HG03439 (cell line): ENCODE data around the gene EPYC.
A peak's percentile ranks its signal among the peaks of the same experiment; 100 is the strongest.
"Not testable (repeated sequence)": the region's sequence is repeated elsewhere in the genome, so short reads cannot be mapped to it uniquely, and the experiment has no call there.

Experiments used
- ATAC-seq: cut with Tn5 transposase; IDR thresholded peaks from one replicate; pipeline ENCODE4 v1.9.1; 2021; ENCODE audit warnings: mild to moderate bottlenecking, moderate library complexity; ENCODE audit not compliant: unreplicated experiment

Gene EPYC

GRCh38 chr12:90991952-90992465, 12.8 kb downstream of the EPYC start:
- ATAC-seq = no peak

- no peak for ATAC-seq
These were observed 14.2 kb downstream of the EPYC start for GRCh38 chr12:90990611-90991010.

- no peak for ATAC-seq
These were observed 15.1 kb downstream of the EPYC start for GRCh38 chr12:90989686-90990111.

- peak; percentile 56 for ATAC-seq
These were observed 17.3 kb downstream of the EPYC start for GRCh38 chr12:90987520-90987919.

- no peak for ATAC-seq
These were observed 17.7 kb downstream of the EPYC start for GRCh38 chr12:90987101-90987500.

GRCh38 chr12:90985331-90985730, 19.4 kb downstream of the EPYC start:
- not testable (repeated sequence) for ATAC-seq

- ATAC-seq = no peak
These were observed 20.7 kb downstream of the EPYC start for GRCh38 chr12:90984114-90984513.

GRCh38 chr12:90982170-90982569, 22.6 kb downstream of the EPYC start:
- no peak for ATAC-seq

- no peak for ATAC-seq
These were observed 24.8 kb downstream of the EPYC start for GRCh38 chr12:90979951-90980350.

- ATAC-seq = no peak
These were observed 25.8 kb downstream of the EPYC start for GRCh38 chr12:90979019-90979418.

GRCh38 chr12:90978117-90978770, 26.5 kb downstream of the EPYC start:
- peak; percentile 85 for ATAC-seq

GRCh38 chr12:90977224-90977623, 27.5 kb downstream of the EPYC start:
- ATAC-seq = no peak

GRCh38 chr12:90974286-90974685, 30.5 kb downstream of the EPYC start:
- ATAC-seq = no peak

GRCh38 chr12:90972226-90972625, 32.5 kb downstream of the EPYC start:
- ATAC-seq = no peak

- no peak for ATAC-seq
These were observed 33.9 kb downstream of the EPYC start for GRCh38 chr12:90970911-90971310.

- no peak for ATAC-seq
These were observed 34.3 kb downstream of the EPYC start for GRCh38 chr12:90970471-90970870.

- no peak for ATAC-seq
These were observed 34.9 kb downstream of the EPYC start for GRCh38 chr12:90969851-90970250.

- no peak for ATAC-seq
These were observed 35.4 kb downstream of the EPYC start for GRCh38 chr12:90969346-90969745.

GRCh38 chr12:90965204-90965603, 39.6 kb downstream of the EPYC start:
- ATAC-seq = peak; percentile 48

GRCh38 chr12:90964616-90965015, 40.2 kb downstream of the EPYC start:
- no peak for ATAC-seq

- no peak for ATAC-seq
These were observed 40.8 kb downstream of the EPYC start for GRCh38 chr12:90963946-90964345.

GRCh38 chr12:90961154-90961553, 43.6 kb downstream of the EPYC start:
- ATAC-seq = no peak

GRCh38 chr12:90959538-90960139, 45.1 kb downstream of the EPYC start:
- no peak for ATAC-seq
